HepG2 (cell line): ENCODE results near the gene CASKIN2. TPM values are rescaled to one million over a fixed set of nuclear protein-coding genes. Genes with fewer than 3 reads are reported as not detected.

Source experiments
- ATAC-seq: fragments of 200-7000 bp; cut with Tn5 transposase; 3 replicates; pipeline ENCODE4 v1.9.1; 2020; ENCODE audit warnings: mild to moderate bottlenecking, moderate library complexity
- BruUV-seq: library from RNA; stranded (reverse); fragments of 400-500 nt; replicated peaks from 2 replicates; lab custom pipeline; 2021; lab: Mats Ljungman, UMichigan
- CTCF ChIA-PET: fragments of 300-600 bp; formaldehyde crosslinking; extraction: SDS; loops from one replicate; lab custom pipeline; 2021; ENCODE audit warnings: low total read pairs, inconsistent platforms, low intra/inter-chr PET ratio; lab: Yijun Ruan, JAX
- POLR2A ChIA-PET: fragments of 350-600 bp; sonication (Branson Sonifier 250); formaldehyde crosslinking; loops from one replicate; lab custom pipeline; 2020; ENCODE audit warnings: antibody characterized with exemption, inconsistent platforms; lab: Yijun Ruan, JAX
- DNase-seq: peaks from one replicate; pipeline ENCODE4 v3.0.0-alpha.2; 2015; ENCODE audit warnings: low spot score
- FAIRE-seq: peaks from 3 replicates; lab custom pipeline; 2011; peaks lifted over from hg19 to GRCh38; lab: Jason Lieb, UNC
- H2AFZ ChIP-seq: one replicate; pipeline ENCODE4 v1.6.1; 2011; ENCODE audit warnings: low read length, inconsistent platforms
- H3K27ac ChIP-seq: fragments of 300-600 bp; 3 replicates; pipeline ENCODE4 v1.8.0; 2011; ENCODE audit warnings: mixed run types, mild to moderate bottlenecking, mixed read lengths, low read length, inconsistent platforms; ENCODE audit not compliant: insufficient read depth; ENCODE audit errors: extremely low read length
- H3K27me3 ChIP-seq, 2 experiments: fragments of 200-600 bp in 1 of 2; 2 replicates in 1 of 2; 3 replicates in 1 of 2; pipeline versions ENCODE4 v1.6.0 to v1.8.0; 2011; ENCODE audit warnings: low read length in 2 of 2, mild to moderate bottlenecking in 2 of 2, moderate library complexity in 2 of 2, inconsistent platforms in 1 of 2; ENCODE audit not compliant: insufficient read depth in 2 of 2, control insufficient read depth in 1 of 2
- H3K36me3 ChIP-seq, 2 experiments: fragments of 200-600 bp in 1 of 2; replicated peaks in 1 of 2; 2 replicates in 1 of 2; 3 replicates in 1 of 2; pipeline versions ENCODE4 v1.5.1 to v1.8.0; 2011; ENCODE audit warnings: low read length in 2 of 2, inconsistent platforms in 1 of 2; ENCODE audit not compliant: insufficient read depth in 2 of 2, control insufficient read depth in 1 of 2
- H3K4me1 ChIP-seq: 2 replicates; pipeline ENCODE4 v1.5.1; 2012; ENCODE audit warnings: low read length, inconsistent platforms; ENCODE audit not compliant: insufficient read depth
- H3K4me2 ChIP-seq: 2 replicates; pipeline ENCODE4 v1.6.0; 2011; ENCODE audit warnings: low read depth, low read length, inconsistent platforms
- H3K4me3 ChIP-seq, 3 experiments: fragments of 200-600 bp in 1 of 3; sonication (generic), shearing (Covaris generic) in 1 of 3; replicated peaks in 1 of 3; 2 replicates each; pipeline ENCODE4 v1.5.1; 2011 to 2016; ENCODE audit warnings: low read length in 3 of 3, inconsistent platforms in 2 of 3, low read depth in 2 of 3, mild to moderate bottlenecking in 2 of 3, control low read depth in 1 of 3, mixed read lengths in 1 of 3; ENCODE audit not compliant: insufficient read depth in 1 of 3
- H3K79me2 ChIP-seq: one replicate; pipeline ENCODE4 v1.6.1; 2011; ENCODE audit warnings: low read length, inconsistent platforms; ENCODE audit not compliant: insufficient read depth
- H3K9ac ChIP-seq: 2 replicates; pipeline ENCODE4 v1.6.0; 2011; ENCODE audit warnings: mild to moderate bottlenecking, low read depth, low read length, inconsistent platforms; ENCODE audit not compliant: insufficient read depth
- H3K9me3 ChIP-seq: 2 replicates; pipeline ENCODE4 v1.5.1; 2012; ENCODE audit warnings: mild to moderate bottlenecking, low read length
- H4K20me1 ChIP-seq: 2 replicates; pipeline ENCODE4 v1.6.0; 2011; ENCODE audit warnings: inconsistent platforms, mild to moderate bottlenecking, low read length, moderate library complexity; ENCODE audit not compliant: insufficient read depth
- ARNT2 ChIP-seq: sonication (generic); formaldehyde crosslinking; IDR thresholded peaks from 2 replicates; pipeline ENCODE4 v1.8.0; 2022; ENCODE audit warnings: mild to moderate bottlenecking, low read depth, missing genetic modification reagents, moderate library complexity
- ATRX ChIP-seq: sonication (generic); formaldehyde crosslinking; IDR thresholded peaks from 2 replicates; pipeline ENCODE4 v1.4.0; 2020; ENCODE audit warnings: missing genetic modification reagents, borderline replicate concordance
- DMTF1 ChIP-seq: sonication (generic); formaldehyde crosslinking; IDR thresholded peaks from 2 replicates; pipeline ENCODE4 v1.4.0; 2020; ENCODE audit warnings: mild to moderate bottlenecking, missing genetic modification reagents
- HDAC6 ChIP-seq: fragments of 200-600 bp; sonication (generic); IDR thresholded peaks from 2 replicates; pipeline ENCODE4 v1.7.0; 2017; ENCODE audit warnings: mild to moderate bottlenecking, antibody characterized with exemption, low read length, low read depth
- KLF6 ChIP-seq: IDR thresholded peaks from 2 replicates; pipeline ENCODE4 v1.8.0; 2016; ENCODE audit warnings: missing biosample characterization, missing genetic modification reagents
- PLSCR1 ChIP-seq: sonication (generic); formaldehyde crosslinking; IDR thresholded peaks from 2 replicates; pipeline ENCODE4 v1.5.0; 2020; ENCODE audit warnings: missing genetic modification reagents, mild to moderate bottlenecking, borderline replicate concordance
- PRDM10 ChIP-seq: sonication (generic); formaldehyde crosslinking; IDR thresholded peaks from 2 replicates; pipeline ENCODE4 v1.4.0; 2020; ENCODE audit warnings: low read depth, missing genetic modification reagents
- RBAK ChIP-seq: sonication (generic); formaldehyde crosslinking; IDR thresholded peaks from 2 replicates; pipeline ENCODE4 v1.5.1; 2020; ENCODE audit warnings: mild to moderate bottlenecking, missing genetic modification reagents
- SNAPC2 ChIP-seq: sonication (generic); formaldehyde crosslinking; IDR thresholded peaks from 2 replicates; pipeline ENCODE4 v1.8.1; 2022; ENCODE audit warnings: mild to moderate bottlenecking, missing genetic modification reagents
- TIGD3 ChIP-seq: sonication (generic); formaldehyde crosslinking; IDR thresholded peaks from 2 replicates; pipeline ENCODE4 v1.5.1; 2020; ENCODE audit warnings: mild to moderate bottlenecking, missing genetic modification reagents, borderline replicate concordance
- ZNF136 ChIP-seq: sonication (generic); formaldehyde crosslinking; IDR thresholded peaks from 2 replicates; pipeline ENCODE4 v1.8.1; 2022; ENCODE audit warnings: low read depth, mild to moderate bottlenecking, moderate library complexity, missing genetic modification reagents
- WGBS: methylation state at CpG from one replicate; pipeline ENCODE4 v1.1.6; 2017; ENCODE audit warnings: low lambda C conversion rate; 5-methylcytosine and 5-hydroxymethylcytosine counted together
- in situ Hi-C: cut with HindIII; loops from 2 replicates; pipeline ENCODE4 v1.10.0; 2017; ENCODE audit warnings: low pct_unique_long_range_greater_than_20kb; ENCODE audit not compliant: extremely low pct_ligation_motif_present
- intact Hi-C: fragments of 100-400 bp; cut with micrococcal nuclease; formaldehyde crosslinking; loops from one replicate; pipeline ENCODE4 v1.10.0; 2022; ENCODE audit not compliant: unreplicated experiment
- polyA plus RNA-seq, 8 experiments: library from polyadenylated mRNA; depleted of rRNA in 3 of 8; stranded (reverse) in 7 of 8; unstranded in 1 of 8; fragments of >200 nt; fragmentation: Illumina TruSeq in 4 of 8; extraction: Trizol in 4 of 8; gene quantifications; 2 replicates each; pipeline versions ENCODE4 v1.2.1 to v1.2.3, GENCODE V29; 2011 to 2016; ENCODE audit warnings: low read depth in 4 of 8, missing spikeins in 1 of 8, mixed read lengths in 1 of 8; ENCODE audit not compliant: insufficient read depth in 1 of 8
- total RNA-seq, 5 experiments: library from RNA; depleted of rRNA; stranded (reverse); fragments of >200 nt; fragmentation: Illumina TruSeq; extraction: Trizol; gene quantifications; 2 replicates each; pipeline ENCODE4 v1.2.3, GENCODE V29; 2016; ENCODE audit warnings: low read depth in 1 of 5

Gene CASKIN2
- total and polyA plus RNA-seq, 2 of the 13 experiments (the other 11 are each of a cell fraction or from before 2014, with no cell fraction given), result 5.2 to 7.8 TPM

- no peak for TF ChIP-seq DMTF1
- TF ChIP-seq PLSCR1 (CRISPR knock-in tag), result no peak
- TF ChIP-seq, all 625 proteins: peak for 0
Measured at GRCh38 chr17:75518201-75518600, 2.9 kb upstream of the CASKIN2 start (continued).

- Histone ChIP-seq H2AFZ (no peak overlapping the region), H3K79me2 (peaks cover 10% of the 10 kb centered on the region), H3K4me1 (peaks cover 36% of the 10 kb centered on the region), H3K4me3 (peak overlapping the region; percentile 68 to 93 (median 79)), H3K27me3 (no peaks in the 10 kb centered on the region; a peak in 1 of 5 replicates), H3K9me3 (no peaks in the 10 kb centered on the region), H3K36me3 (peaks cover 7 to 20% of the 10 kb centered on the region in 2 experiments; a peak in 4 of 5 replicates), H3K27ac (peak overlapping the region; percentile 41), H3K9ac (peak overlapping the region; percentile 64), H3K4me2 (peak overlapping the region; percentile 90), H4K20me1 (0 out of 2 replicates have a peak, but pooled peaks cover 4% of the 10 kb centered on the region)
- ChIA-PET POLR2A (interaction anchor here (1.0 to 2.5 kb wide), 9 partner anchors 8 to 263 kb away, joined by 3 to 29 read pairs (median 9); partner anchors contain the start of genes LLGL2 and TMEM94), CTCF (interaction anchor here (1.4 to 3.1 kb wide), 3 partner anchors 8 to 72 kb away, joined by 7 to 26 read pairs (median 22); partner anchors contain the start of gene LLGL2)
- DNase-seq (no peak), ATAC-seq (0 out of 3 replicates have a peak, but pooled peaks have one; percentile 2), FAIRE-seq (no peak)
- TSS peak; percentile 47 for BruUV-seq
- in situ Hi-C loops, result no loop called here
- intact Hi-C loops, result loop anchor here (1.0 kb wide), 1 partner anchor 8 kb away; the partner anchor contains the start of gene LLGL2
- 21% methylated on average over 9 of the region's 10 CpGs for WGBS
- no peak for TF ChIP-seq ATRX (CRISPR knock-in tag)
- no peak for TF ChIP-seq ARNT2 (CRISPR knock-in tag)
- peak; percentile 20; the same call in 1 of the 2 replicates for TF ChIP-seq RBAK
- TF ChIP-seq PRDM10, result 0 out of 2 replicates have a peak, but pooled peaks have one; percentile 8
- TF ChIP-seq HDAC6, result no peak
- no peak for TF ChIP-seq KLF6 (CRISPR knock-in tag)
- TF ChIP-seq SNAPC2 (CRISPR knock-in tag), result no peak
- TF ChIP-seq ZNF136 (CRISPR knock-in tag), result no peak
- no peak for TF ChIP-seq TIGD3 (CRISPR knock-in tag)
Measured at GRCh38 chr17:75517297-75517865, 2.0 kb upstream of the CASKIN2 start.
